G401.6 (cell line): ENCODE results near the gene CTTNBP2.

Source experiments
- FAIRE-seq: peaks from 2 replicates; lab custom pipeline; 2012; peaks lifted over from hg19 to GRCh38; lab: Jason Lieb, UNC

Gene CTTNBP2

GRCh38 chr7:117818232-117818631 lies 55.0 kb downstream of the CTTNBP2 start:
- no peak for FAIRE-seq

- no peak for FAIRE-seq
These were observed 56.5 kb downstream of the CTTNBP2 start for GRCh38 chr7:117816727-117817126.

DNA sequence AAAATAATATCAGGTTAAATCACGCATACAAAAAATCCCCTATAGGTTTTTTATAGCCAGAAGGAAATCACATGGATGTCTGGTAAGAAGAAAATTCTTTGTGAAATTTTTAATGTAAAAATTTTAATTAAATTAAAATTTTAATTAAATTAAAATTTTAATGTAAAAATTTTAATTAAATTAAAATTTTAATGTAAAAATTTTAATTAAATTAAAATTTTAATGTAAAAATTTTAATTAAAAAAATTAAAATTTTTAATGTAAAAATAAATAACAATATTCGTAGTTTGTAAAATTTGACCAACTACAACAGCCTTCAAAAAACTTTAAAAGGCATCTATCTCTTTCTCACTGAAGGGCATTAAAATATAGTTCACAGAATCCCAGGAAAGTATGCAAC lies 61.5 kb downstream of the CTTNBP2 start:
- FAIRE-seq = peak; percentile 97

- FAIRE-seq = no peak
These were observed 62.4 kb downstream of the CTTNBP2 start for GRCh38 chr7:117810642-117811512.

DNA sequence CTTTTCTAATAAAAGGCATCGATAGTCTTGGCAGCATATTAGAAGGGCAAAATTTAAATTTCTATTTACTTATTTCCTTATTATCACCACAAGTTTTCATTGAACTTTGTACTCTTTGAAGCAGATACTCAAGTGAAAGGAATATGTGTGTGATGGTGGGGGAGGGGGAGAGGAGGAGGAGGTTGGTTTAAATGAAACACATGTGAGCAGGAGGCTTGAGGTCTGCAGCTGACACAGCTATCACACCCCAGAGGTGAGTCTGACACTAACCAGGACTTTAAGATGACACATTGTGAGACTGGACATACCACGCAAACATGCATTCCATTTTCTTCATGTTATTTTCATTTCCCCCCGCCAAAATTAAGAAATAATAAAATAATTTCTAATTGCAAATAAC lies 63.3 kb downstream of the CTTNBP2 start:
- FAIRE-seq = no peak

- FAIRE-seq = no peak
These were observed 64.1 kb downstream of the CTTNBP2 start for GRCh38 chr7:117808910-117809705.

GRCh38 chr7:117808341-117808757 lies 64.9 kb downstream of the CTTNBP2 start:
- no peak for FAIRE-seq

GRCh38 chr7:117807676-117808075 lies 65.6 kb downstream of the CTTNBP2 start:
- FAIRE-seq = no peak

- FAIRE-seq = no peak
These were observed 67.2 kb downstream of the CTTNBP2 start for GRCh38 chr7:117806011-117806410.

DNA sequence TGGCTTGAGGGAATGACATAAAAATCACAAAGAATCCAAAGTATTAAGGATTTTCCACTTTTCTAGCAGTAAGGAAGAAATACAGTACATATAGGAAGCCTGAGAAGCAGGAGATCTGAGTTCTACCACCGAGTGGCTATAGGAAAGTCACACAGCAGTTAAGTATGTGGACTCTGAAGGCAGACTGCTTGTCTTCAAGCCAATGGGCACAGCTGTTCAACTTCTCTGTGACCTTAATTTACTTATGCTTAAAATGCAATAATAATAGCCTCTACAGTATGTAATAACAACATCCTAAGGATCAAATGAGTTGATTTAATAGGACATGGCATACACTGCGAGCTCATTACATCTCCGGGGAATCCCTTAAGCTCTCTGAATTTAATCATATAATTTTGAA lies 68.0 kb downstream of the CTTNBP2 start:
- no peak for FAIRE-seq

DNA sequence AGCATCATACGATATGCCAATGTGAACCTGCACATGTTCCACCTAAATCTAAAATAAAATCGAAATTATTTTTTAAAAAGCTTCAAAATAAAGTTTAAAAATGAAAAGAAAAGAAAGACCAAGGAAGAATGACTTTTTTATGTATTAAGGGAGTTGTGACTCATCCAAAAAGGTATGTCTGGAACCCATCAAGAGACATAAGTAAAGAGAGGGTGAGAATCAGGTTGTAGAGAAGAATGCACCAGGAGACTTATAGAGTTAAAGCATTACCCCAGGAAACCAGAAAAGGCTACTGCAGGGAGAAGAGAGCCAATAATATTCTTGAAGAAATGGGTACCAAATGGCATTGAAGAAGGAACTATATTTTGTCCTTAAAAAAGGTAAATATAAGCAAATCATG lies 69.8 kb downstream of the CTTNBP2 start:
- no peak for FAIRE-seq

- FAIRE-seq = no peak
These were observed 70.6 kb downstream of the CTTNBP2 start for GRCh38 chr7:117802660-117803059.

DNA sequence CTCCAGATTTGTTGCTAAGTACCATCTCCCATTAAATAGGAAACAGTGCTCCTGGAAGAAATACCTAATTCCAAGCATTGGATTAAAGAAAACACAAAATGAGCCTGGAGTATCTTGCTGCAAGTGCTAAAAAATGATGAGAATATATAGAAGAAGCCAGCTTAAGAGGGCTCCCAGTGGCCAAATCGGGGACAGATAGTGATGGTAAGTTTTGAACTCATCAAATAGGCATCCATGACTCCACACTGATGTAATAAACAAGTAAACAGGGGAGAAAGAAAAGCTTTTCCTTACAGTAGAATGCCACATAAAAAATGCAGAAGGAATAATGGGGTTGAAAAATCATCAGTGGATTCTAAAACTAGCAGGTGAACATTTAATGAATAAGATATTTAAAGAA lies 72.4 kb downstream of the CTTNBP2 start:
- FAIRE-seq = no peak

- no peak for FAIRE-seq
These were observed 72.8 kb downstream of the CTTNBP2 start for GRCh38 chr7:117800406-117800805.

GRCh38 chr7:117796889-117797288 lies 76.4 kb downstream of the CTTNBP2 start:
- no peak for FAIRE-seq

DNA sequence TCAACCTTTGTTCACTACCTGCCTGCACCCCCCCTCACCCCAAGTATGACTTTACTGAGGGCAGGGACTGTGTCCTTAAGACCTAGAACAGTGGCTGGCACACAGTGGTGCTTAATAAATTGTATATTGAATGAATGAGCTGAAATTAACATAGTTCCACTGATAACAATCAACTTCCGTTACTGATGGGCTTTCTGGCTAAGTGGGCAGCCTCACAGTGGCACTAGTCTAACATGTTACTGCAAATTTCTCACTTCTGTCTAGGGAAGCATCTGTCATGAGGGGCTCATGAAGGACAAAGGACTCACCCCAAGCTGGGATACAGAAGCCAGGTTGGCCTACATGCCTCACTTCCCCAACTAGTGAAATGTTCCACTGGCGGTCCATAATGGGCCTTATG lies 79.3 kb downstream of the CTTNBP2 start:
- no peak for FAIRE-seq

GRCh38 chr7:117793521-117793920 lies 79.7 kb downstream of the CTTNBP2 start:
- no peak for FAIRE-seq

GRCh38 chr7:117791877-117792780 lies 81.1 kb downstream of the CTTNBP2 start:
- no peak for FAIRE-seq

- FAIRE-seq = no peak
These were observed 82.5 kb downstream of the CTTNBP2 start for GRCh38 chr7:117790731-117791130.

- no peak for FAIRE-seq
These were observed 83.0 kb downstream of the CTTNBP2 start for GRCh38 chr7:117790251-117790650.

DNA sequence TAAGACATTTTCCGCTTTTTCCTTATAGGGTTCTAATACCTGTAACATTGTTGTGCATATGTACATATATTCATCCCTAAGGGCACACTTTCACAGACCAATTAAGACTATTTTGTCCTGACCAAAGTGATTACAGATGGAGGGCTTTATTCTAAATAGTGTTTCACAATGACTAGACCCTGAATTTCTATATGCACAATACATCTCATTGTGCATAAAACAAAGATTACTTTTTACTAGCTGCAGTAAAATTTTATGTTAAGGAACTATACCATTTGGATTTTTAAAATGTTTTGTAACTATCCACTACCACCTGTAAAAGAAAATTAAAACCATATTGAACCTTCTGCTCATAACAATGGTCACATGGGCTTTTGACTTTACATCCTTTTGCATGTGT lies 87.8 kb downstream of the CTTNBP2 start:
- no peak for FAIRE-seq

DNA sequence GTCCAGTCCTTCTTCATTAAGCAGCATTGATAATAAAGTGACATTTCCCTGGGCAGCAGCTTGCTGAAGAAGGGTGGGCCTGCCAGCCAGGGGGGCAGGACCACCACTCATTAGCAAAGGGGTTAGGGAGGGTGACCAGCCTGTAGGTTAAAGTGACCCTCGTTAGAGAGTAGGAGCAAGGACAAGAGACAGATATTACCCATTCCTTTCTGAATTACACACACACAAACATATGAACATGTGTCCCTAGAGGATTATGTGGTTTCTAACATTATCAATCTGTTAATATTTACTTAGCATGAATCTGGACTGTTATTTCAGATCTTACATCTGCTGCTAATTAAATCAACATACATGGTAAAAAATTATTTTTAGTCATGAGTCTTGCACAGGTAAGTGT lies 88.9 kb downstream of the CTTNBP2 start:
- FAIRE-seq = no peak
